Measurements from ENCODE around the gene PCDH7.

DNA sequence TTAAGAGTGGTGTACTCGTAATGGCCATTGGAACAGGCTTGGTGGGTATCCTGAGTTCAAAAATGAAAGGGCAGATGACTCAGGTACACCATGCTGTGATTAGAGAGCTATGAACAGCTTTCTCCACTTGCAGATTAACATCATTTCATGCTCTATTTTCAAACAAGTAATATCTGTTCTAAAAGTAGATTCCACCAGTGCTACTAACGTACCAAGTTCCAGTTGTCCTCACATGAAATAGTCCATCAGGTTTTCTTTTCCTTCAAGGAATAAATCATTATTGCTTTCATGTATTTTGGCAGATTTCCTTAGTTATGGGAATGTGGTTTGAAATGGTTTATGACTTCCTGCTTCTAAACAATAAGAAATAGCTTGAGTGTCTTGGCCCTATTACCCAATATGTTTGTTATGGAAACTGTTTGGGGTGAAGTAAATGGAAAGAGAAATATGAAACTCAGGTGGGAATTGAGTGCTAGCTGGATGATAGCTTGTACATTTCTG lies 49.9 kb downstream of the PCDH7 start:
- TF ChIP-seq ZBTB33 (IDR thresholded peaks at IDR 0.05; ENCODE audit: extremely low read depth, insufficient replicate concordance, low read length) = no peak
- TF ChIP-seq, protein P1, sequence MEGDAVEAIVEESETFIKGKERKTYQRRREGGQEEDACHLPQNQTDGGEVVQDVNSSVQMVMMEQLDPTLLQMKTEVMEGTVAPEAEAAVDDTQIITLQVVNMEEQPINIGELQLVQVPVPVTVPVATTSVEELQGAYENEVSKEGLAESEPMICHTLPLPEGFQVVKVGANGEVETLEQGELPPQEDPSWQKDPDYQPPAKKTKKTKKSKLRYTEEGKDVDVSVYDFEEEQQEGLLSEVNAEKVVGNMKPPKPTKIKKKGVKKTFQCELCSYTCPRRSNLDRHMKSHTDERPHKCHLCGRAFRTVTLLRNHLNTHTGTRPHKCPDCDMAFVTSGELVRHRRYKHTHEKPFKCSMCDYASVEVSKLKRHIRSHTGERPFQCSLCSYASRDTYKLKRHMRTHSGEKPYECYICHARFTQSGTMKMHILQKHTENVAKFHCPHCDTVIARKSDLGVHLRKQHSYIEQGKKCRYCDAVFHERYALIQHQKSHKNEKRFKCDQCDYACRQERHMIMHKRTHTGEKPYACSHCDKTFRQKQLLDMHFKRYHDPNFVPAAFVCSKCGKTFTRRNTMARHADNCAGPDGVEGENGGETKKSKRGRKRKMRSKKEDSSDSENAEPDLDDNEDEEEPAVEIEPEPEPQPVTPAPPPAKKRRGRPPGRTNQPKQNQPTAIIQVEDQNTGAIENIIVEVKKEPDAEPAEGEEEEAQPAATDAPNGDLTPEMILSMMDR (IDR thresholded peaks at IDR 0.05 in 2 of 3, conservative IDR thresholded peaks at IDR 0.05 in 1 of 3; ENCODE audit: borderline replicate concordance in 1 of 3, insufficient read depth in 1 of 3, low read depth in 2 of 3, low read length in 2 of 3) = 0 out of 6 replicates have a peak, but pooled peaks of 1 of the 3 experiments have one; percentile 5
- TF ChIP-seq TCF7L2 (IDR thresholded peaks at IDR 0.05; ENCODE audit: borderline replicate concordance, extremely low read depth, insufficient read depth, insufficient read length) = peak; percentile 96
- no peak for TF ChIP-seq POLR2A (IDR thresholded peaks at IDR 0.05; ENCODE audit: borderline replicate concordance, extremely low read depth, insufficient read depth, insufficient read length)
- TF ChIP-seq POLR2AphosphoS5 (IDR thresholded peaks at IDR 0.05; ENCODE audit: low read depth, low read length) = no peak

Data from HCT116 (cell line).